Kidney (tissue), 14 donors: ENCODE measurements around the gene SERPINE2. TPM values are rescaled to one million over a fixed set of nuclear protein-coding genes. Genes with fewer than 3 reads are reported as not detected.

ENCODE experiments used
- DNase-seq, 5 donors: peaks; one replicate each; pipeline ENCODE4 v3.0.0-alpha.2; 2013 to 2020
- FAIRE-seq: peaks from 2 replicates; lab custom pipeline; 2012; peaks lifted over from hg19 to GRCh38; lab: Jason Lieb, UNC
- H3K27ac ChIP-seq, 2 donors: one replicate each; pipeline ENCODE4 v1.7.0; 2013; ENCODE audit warnings: low read depth in 2 of 2, low read length in 2 of 2, inconsistent platforms in 1 of 2
- H3K27me3 ChIP-seq: one replicate; pipeline ENCODE4 v1.7.1; 2013; ENCODE audit warnings: low read length, inconsistent platforms; ENCODE audit not compliant: control insufficient read depth, insufficient read depth
- H3K36me3 ChIP-seq, 3 donors: one replicate each; pipeline versions ENCODE4 v1.7.0 to v1.7.1; 2013; ENCODE audit warnings: low read length in 3 of 3, control low read depth in 1 of 3, inconsistent platforms in 1 of 3; ENCODE audit not compliant: insufficient read depth in 3 of 3, control insufficient read depth in 2 of 3
- H3K4me1 ChIP-seq, 3 donors: one replicate each; pipeline versions ENCODE4 v1.7.0 to v1.7.1; 2013; ENCODE audit warnings: low read length in 3 of 3, inconsistent platforms in 1 of 3, low read depth in 1 of 3; ENCODE audit not compliant: control insufficient read depth in 2 of 3, insufficient read depth in 2 of 3
- H3K4me3 ChIP-seq, 3 donors: one replicate each; pipeline versions ENCODE4 v1.7.0 to v1.8.1; 2013; ENCODE audit warnings: low read length in 3 of 3, control low read depth in 1 of 3, inconsistent platforms in 1 of 3
- H3K9ac ChIP-seq, 3 donors: one replicate each; pipeline versions ENCODE4 v1.7.0 to v1.7.1; 2013; ENCODE audit warnings: low read length in 3 of 3, control low read depth in 1 of 3, inconsistent platforms in 1 of 3
- H3K9me3 ChIP-seq, 3 donors: one replicate each; pipeline versions ENCODE4 v1.7.0 to v1.7.1; 2013; ENCODE audit warnings: low read length in 3 of 3, control low read depth in 1 of 3, inconsistent platforms in 1 of 3; ENCODE audit not compliant: control insufficient read depth in 2 of 3, insufficient read depth in 1 of 3
- intact Hi-C: fragments of 100-400 bp; cut with DNase I; formaldehyde crosslinking; loops from one replicate; pipeline ENCODE4 v1.11.1; 2022
- polyA plus RNA-seq: library from polyadenylated mRNA; stranded (reverse); fragments of 350-450 nt; fragmentation: Illumina TruSeq; extraction: RNeasy Lipid Tissue Mini Kit (QIAGEN cat#74804); gene quantifications from one replicate; pipeline ENCODE4 v1.2.3, GENCODE V29; 2014; ENCODE audit warnings: low read depth, low replicate concordance; ENCODE audit not compliant: insufficient read depth
- total RNA-seq: library from RNA; stranded (reverse); fragmentation: NEBNext Ultra II Directional; extraction: Animal tissue kit (Norgen Biotek cat#: 25700); gene quantifications from one replicate; pipeline ENCODE4 v1.2.1, GENCODE V29; 2021
- TF ChIP-seq, protein P1 (sequence below): IDR thresholded peaks from 3 replicates; pipeline ENCODE4 v1.5.1; 2012; ENCODE audit warnings: mild to moderate bottlenecking, moderate library complexity, borderline replicate concordance; ENCODE audit not compliant: insufficient read depth; ENCODE audit errors: extremely low read depth
- donor health status: control.
- donor health status: control.
- donor health status: control.
- donor health status: control.
- donor health status: control.
- donor health status: DM: yes; HTN: yes; CAD: no.
- donor health status: Normal renal cell carcinoma (clear cell type).

The SERPINE2 gene
- total and polyA plus RNA-seq, 2 donors from 2014 or later: 27.3 to 29.2 TPM

DNA sequence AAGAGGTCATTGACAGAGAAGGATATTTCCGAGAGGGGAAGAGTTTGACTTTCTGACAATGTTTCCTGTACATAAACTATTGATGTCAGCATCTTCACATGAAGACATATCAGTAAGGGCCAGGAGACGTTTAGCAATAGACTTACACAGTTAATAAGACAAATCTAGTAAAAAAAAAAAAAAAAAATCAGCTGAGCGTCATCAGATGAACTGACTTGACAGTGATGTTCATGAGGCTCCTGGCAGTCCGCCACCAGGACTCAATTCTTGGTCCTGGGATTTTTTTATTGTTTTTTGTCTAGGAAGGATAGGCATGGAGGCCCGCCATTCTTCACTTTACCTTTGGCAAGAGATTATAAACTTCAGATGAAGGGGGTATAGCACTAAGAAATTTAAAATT lies 67.4 kb downstream of the SERPINE2 start:
- no peak overlapping the region for H3K4me3 ChIP-seq
- H3K9ac ChIP-seq: no peak overlapping the region
- TF ChIP-seq, protein P1, sequence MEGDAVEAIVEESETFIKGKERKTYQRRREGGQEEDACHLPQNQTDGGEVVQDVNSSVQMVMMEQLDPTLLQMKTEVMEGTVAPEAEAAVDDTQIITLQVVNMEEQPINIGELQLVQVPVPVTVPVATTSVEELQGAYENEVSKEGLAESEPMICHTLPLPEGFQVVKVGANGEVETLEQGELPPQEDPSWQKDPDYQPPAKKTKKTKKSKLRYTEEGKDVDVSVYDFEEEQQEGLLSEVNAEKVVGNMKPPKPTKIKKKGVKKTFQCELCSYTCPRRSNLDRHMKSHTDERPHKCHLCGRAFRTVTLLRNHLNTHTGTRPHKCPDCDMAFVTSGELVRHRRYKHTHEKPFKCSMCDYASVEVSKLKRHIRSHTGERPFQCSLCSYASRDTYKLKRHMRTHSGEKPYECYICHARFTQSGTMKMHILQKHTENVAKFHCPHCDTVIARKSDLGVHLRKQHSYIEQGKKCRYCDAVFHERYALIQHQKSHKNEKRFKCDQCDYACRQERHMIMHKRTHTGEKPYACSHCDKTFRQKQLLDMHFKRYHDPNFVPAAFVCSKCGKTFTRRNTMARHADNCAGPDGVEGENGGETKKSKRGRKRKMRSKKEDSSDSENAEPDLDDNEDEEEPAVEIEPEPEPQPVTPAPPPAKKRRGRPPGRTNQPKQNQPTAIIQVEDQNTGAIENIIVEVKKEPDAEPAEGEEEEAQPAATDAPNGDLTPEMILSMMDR: no peak
- intact Hi-C loops: no loop called here
- H3K9me3 ChIP-seq: no peaks in the 10 kb centered on the region
- peaks cover 0 to 2% (median 0%) of the 10 kb centered on the region in 3 donors for H3K4me1 ChIP-seq
- H3K27ac ChIP-seq: no peak overlapping the region
- H3K27me3 ChIP-seq: no peaks in the 10 kb centered on the region
- FAIRE-seq (no peak), DNase-seq (no peak)
- peaks cover 0 to 8% (median 0%) of the 10 kb centered on the region in 3 donors for H3K36me3 ChIP-seq

DNA sequence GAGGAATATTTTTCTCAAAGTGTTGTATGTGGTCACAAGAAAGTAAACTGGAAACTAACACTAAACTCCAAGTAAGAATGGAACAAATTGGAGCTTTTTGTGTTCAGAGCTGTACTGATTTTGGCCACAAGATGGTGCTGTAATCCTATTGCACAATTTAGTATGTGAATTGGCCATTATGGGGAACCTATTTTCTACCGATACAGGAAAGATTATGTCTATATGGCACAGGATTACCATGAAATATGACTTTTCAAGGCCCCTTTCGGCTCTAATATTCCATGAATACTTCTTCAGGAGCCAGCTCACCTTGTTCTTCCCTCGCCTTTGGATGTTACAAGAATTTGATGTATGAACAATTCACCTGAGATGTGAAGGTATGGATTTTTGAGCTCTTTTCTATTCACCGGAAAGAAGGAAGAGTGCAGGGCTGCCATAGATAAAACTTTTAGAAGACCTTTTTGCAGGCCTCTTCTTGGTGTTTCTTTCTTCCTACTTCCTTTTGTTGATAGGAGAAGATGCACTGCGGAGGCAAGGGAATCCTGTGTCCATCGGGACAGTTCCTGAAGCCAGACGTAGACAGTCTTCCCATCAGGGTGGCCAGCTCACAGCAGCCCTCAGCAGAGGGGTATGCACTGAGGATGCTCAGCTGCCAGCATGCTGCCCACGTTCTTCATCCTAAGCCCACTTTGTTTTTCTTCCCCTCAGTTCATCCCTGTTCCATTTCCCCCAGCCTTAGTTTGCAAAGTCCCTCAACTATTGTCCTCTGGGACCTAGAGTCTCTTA lies 68.5 kb downstream of the SERPINE2 start:
- no peak overlapping the region for H3K27ac ChIP-seq
- no peaks in the 10 kb centered on the region for H3K9me3 ChIP-seq
- TF ChIP-seq, protein P1: peak; percentile 92
- FAIRE-seq (peak; percentile 96), DNase-seq (peak in 3 of 5 donors; percentile 54 to 78 (median 74))
- no peaks in the 10 kb centered on the region for H3K27me3 ChIP-seq
- H3K9ac ChIP-seq: no peak overlapping the region
- H3K36me3 ChIP-seq: peaks cover 0 to 12% (median 0%) of the 10 kb centered on the region in 3 donors
- intact Hi-C loops: no loop called here
- peaks cover 0 to 2% (median 0%) of the 10 kb centered on the region in 3 donors for H3K4me1 ChIP-seq
- H3K4me3 ChIP-seq: no peak overlapping the region

DNA sequence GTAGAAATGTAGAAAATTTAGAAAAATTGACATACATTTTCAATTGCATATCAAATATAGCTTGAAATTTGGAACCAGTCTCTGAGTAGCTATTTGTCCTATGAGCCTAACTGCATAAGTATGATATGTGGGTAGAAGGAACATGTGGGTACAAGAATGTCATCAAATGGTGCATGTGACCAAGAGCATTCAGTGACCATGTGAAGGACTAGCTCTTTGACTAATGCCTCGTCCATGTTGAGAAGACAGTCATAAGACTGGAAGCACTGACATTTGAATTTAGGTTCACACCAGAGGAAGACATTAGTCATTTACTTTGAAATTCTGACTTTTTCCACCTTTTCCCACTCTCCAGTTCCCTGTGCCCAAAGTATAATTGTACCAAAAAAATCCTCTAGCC lies 69.2 kb downstream of the SERPINE2 start:
- Histone ChIP-seq H3K4me1 (peaks cover 0 to 2% (median 0%) of the 10 kb centered on the region in 3 donors), H3K27ac (no peak overlapping the region), H3K9ac (no peak overlapping the region), H3K4me3 (no peak overlapping the region), H3K36me3 (peaks cover 0 to 18% (median 0%) of the 10 kb centered on the region in 3 donors), H3K9me3 (no peaks in the 10 kb centered on the region), H3K27me3 (no peaks in the 10 kb centered on the region)
- FAIRE-seq: no peak
- TF ChIP-seq, protein P1: no peak
- intact Hi-C loops: no loop called here
- no peak for DNase-seq
